ENCODE results near the gene KCNIP4. TPM values are rescaled to one million over a fixed set of nuclear protein-coding genes. Genes with fewer than 3 reads are reported as not detected.

Gene KCNIP4
- total and polyA plus RNA-seq, 10 donors, result not detected

GRCh38 chr4:21991050-21991449 is 42.5 kb upstream of the KCNIP4 start:
- H3K27me3 ChIP-seq (replicated peaks in 1 of 7), result no peaks in the 10 kb centered on the region
- TF ChIP-seq CTCF (IDR thresholded peaks at IDR 0.05 in 8 of 11, conservative IDR thresholded peaks at IDR 0.05 in 3 of 11) (no peak), POLR2A (IDR thresholded peaks at IDR 0.05) (no peak), POLR2AphosphoS5 (IDR thresholded peaks at IDR 0.05) (no peak)
- no peaks in the 10 kb centered on the region for H3K36me3 ChIP-seq
- 48 to 70% (median 61%) methylated on average over 2 of the region's 2 CpGs for WGBS, 5 donors
- H3K4me3 ChIP-seq, result no peak overlapping the region
- H3K4me1 ChIP-seq, result no peaks in the 10 kb centered on the region
- no peak overlapping the region for H3K27ac ChIP-seq
- intact Hi-C loops (cut with DNase I; ENCODE audit: low total_unique reads), result no loop called here
- peaks cover 0 to 14% (median 3%) of the 10 kb centered on the region in 8 donors for H3K9me3 ChIP-seq
- DNase-seq, result no peak

- intact Hi-C loops (cut with DNase I; ENCODE audit: low total_unique reads), result no loop called here
- no peak for DNase-seq
- Histone ChIP-seq H3K27ac (no peak overlapping the region), H3K4me3 (no peak overlapping the region), H3K36me3 (no peaks in the 10 kb centered on the region), H3K27me3 (replicated peaks in 1 of 7) (no peaks in the 10 kb centered on the region), H3K4me1 (no peaks in the 10 kb centered on the region), H3K9me3 (peaks cover 0 to 8% (median 0%) of the 10 kb centered on the region in 8 donors)
- 21 to 38% (median 33%) methylated on average over 1 of the region's 1 CpG for WGBS, 5 donors
- TF ChIP-seq POLR2AphosphoS5 (IDR thresholded peaks at IDR 0.05), result no peak
- TF ChIP-seq POLR2A (IDR thresholded peaks at IDR 0.05), result no peak
- no peak for TF ChIP-seq CTCF (IDR thresholded peaks at IDR 0.05 in 8 of 11, conservative IDR thresholded peaks at IDR 0.05 in 3 of 11)
Measured at GRCh38 chr4:21989351-21989750, 40.8 kb upstream of the KCNIP4 start.

- H3K36me3 ChIP-seq, result no peaks in the 10 kb centered on the region
- H3K27me3 ChIP-seq (replicated peaks in 1 of 7), result no peaks in the 10 kb centered on the region
- H3K27ac ChIP-seq, result no peak overlapping the region
- intact Hi-C loops (cut with DNase I; ENCODE audit: low total_unique reads), result no loop called here
- H3K4me1 ChIP-seq, result no peaks in the 10 kb centered on the region
- H3K9me3 ChIP-seq, result peaks cover 0 to 8% (median 0%) of the 10 kb centered on the region in 8 donors
- no peak for TF ChIP-seq POLR2AphosphoS5 (IDR thresholded peaks at IDR 0.05)
- TF ChIP-seq POLR2A (IDR thresholded peaks at IDR 0.05), result no peak
- no peak for DNase-seq
- no peak overlapping the region for H3K4me3 ChIP-seq
Measured at GRCh38 chr4:21986307-21986706, 37.7 kb upstream of the KCNIP4 start.

- Histone ChIP-seq H3K27me3 (replicated peaks in 1 of 7) (no peaks in the 10 kb centered on the region), H3K9me3 (peaks cover 0 to 10% (median 1%) of the 10 kb centered on the region in 8 donors), H3K27ac (no peak overlapping the region), H3K36me3 (no peaks in the 10 kb centered on the region), H3K4me1 (no peaks in the 10 kb centered on the region), H3K4me3 (no peak overlapping the region)
- intact Hi-C loops (cut with DNase I; ENCODE audit: low total_unique reads), result no loop called here
- DNase-seq, result no peak
- 38 to 86% (median 60%) methylated on average over 1 of the region's 1 CpG for WGBS, 5 donors
- TF ChIP-seq POLR2A (IDR thresholded peaks at IDR 0.05), result no peak
- TF ChIP-seq POLR2AphosphoS5 (IDR thresholded peaks at IDR 0.05), result no peak
- TF ChIP-seq CTCF (IDR thresholded peaks at IDR 0.05 in 8 of 11, conservative IDR thresholded peaks at IDR 0.05 in 3 of 11), result no peak
Measured at GRCh38 chr4:21982087-21982486, 33.5 kb upstream of the KCNIP4 start.

- 95 to 100% (median 97%) methylated on average over 1 of the region's 1 CpG for WGBS, 5 donors
- Histone ChIP-seq H3K27me3 (replicated peaks in 1 of 7) (no peaks in the 10 kb centered on the region), H3K27ac (no peak overlapping the region), H3K36me3 (no peaks in the 10 kb centered on the region), H3K4me1 (no peaks in the 10 kb centered on the region), H3K9me3 (peaks cover 0 to 26% (median 2%) of the 10 kb centered on the region in 8 donors), H3K4me3 (no peak overlapping the region)
- TF ChIP-seq POLR2A (IDR thresholded peaks at IDR 0.05) (no peak), CTCF (IDR thresholded peaks at IDR 0.05 in 8 of 11, conservative IDR thresholded peaks at IDR 0.05 in 3 of 11) (no peak), POLR2AphosphoS5 (IDR thresholded peaks at IDR 0.05) (no peak)
- intact Hi-C loops (cut with DNase I; ENCODE audit: low total_unique reads), result no loop called here
- DNase-seq, result no peak
Measured at GRCh38 chr4:21979196-21979595, 30.6 kb upstream of the KCNIP4 start.
